Epithelial cell of prostate (primary cell): ENCODE results near the gene SLC38A6.
"Not testable (repeated sequence)": the region's sequence is repeated elsewhere in the genome, so short reads cannot be mapped to it uniquely, and the experiment has no call there.

ENCODE experiments used
- DNase-seq: peaks from one replicate; pipeline ENCODE4 v3.0.0-alpha.2; 2011; ENCODE audit warnings: low read depth, low spot score
- H3K27ac ChIP-seq: fragments of 450-650 bp; 2 replicates; pipeline ENCODE4 v1.5.1; 2017; ENCODE audit warnings: mild to moderate bottlenecking

Gene SLC38A6

GRCh38 chr14:61047021-61047420 is 66.0 kb downstream of the SLC38A6 start:
- no peak overlapping the region for H3K27ac ChIP-seq
- DNase-seq: no peak

- DNase-seq: no peak
- no peak overlapping the region for H3K27ac ChIP-seq
Measured at GRCh38 chr14:61048640-61049039, 67.6 kb downstream of the SLC38A6 start.

- no peak for DNase-seq
- H3K27ac ChIP-seq: no peak overlapping the region
Measured at GRCh38 chr14:61050417-61050816, 69.4 kb downstream of the SLC38A6 start.

- H3K27ac ChIP-seq: no peak overlapping the region
- DNase-seq: no peak
Measured at GRCh38 chr14:61051051-61051450, 70.0 kb downstream of the SLC38A6 start.

- no peak overlapping the region for H3K27ac ChIP-seq
- no peak for DNase-seq
Measured at GRCh38 chr14:61051621-61052020, 70.6 kb downstream of the SLC38A6 start.

- no peak overlapping the region for H3K27ac ChIP-seq
- DNase-seq: no peak
Measured at GRCh38 chr14:61063461-61063860, 82.4 kb downstream of the SLC38A6 start.

- H3K27ac ChIP-seq: no peak overlapping the region
- DNase-seq: no peak
Measured at GRCh38 chr14:61064210-61064609, 83.2 kb downstream of the SLC38A6 start.

DNA sequence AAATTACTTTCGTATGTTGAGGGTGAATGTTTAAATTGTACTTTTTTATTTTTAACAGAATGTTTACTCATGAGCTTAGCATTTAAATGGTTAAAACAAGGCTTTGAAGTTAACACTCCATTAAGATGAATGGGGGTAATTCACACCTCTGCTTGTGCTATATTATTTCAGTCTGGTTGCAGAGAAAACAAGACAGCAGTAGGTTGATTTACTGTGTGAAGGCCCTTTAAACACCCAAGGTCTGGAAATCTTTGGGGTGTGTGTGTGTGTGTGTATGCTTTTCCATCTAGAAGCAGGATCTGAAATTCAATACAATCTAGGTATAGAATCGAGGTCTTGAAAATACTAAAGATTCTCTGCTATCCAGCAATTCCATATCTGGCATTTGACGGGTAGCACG is 83.8 kb downstream of the SLC38A6 start:
- no peak overlapping the region for H3K27ac ChIP-seq
- DNase-seq: no peak

GRCh38 chr14:61065656-61066055 is 84.6 kb downstream of the SLC38A6 start:
- no peak overlapping the region for H3K27ac ChIP-seq

GRCh38 chr14:61072442-61072841 is 91.4 kb downstream of the SLC38A6 start:
- not testable (repeated sequence) for DNase-seq, H3K27ac ChIP-seq

More at GRCh38 chr14:61065656-61066055, 84.6 kb downstream of the SLC38A6 start:
- no peak for DNase-seq

GRCh38 chr14:61074852-61075251 is 93.8 kb downstream of the SLC38A6 start:
- no peak for DNase-seq
- no peak overlapping the region for H3K27ac ChIP-seq

DNA sequence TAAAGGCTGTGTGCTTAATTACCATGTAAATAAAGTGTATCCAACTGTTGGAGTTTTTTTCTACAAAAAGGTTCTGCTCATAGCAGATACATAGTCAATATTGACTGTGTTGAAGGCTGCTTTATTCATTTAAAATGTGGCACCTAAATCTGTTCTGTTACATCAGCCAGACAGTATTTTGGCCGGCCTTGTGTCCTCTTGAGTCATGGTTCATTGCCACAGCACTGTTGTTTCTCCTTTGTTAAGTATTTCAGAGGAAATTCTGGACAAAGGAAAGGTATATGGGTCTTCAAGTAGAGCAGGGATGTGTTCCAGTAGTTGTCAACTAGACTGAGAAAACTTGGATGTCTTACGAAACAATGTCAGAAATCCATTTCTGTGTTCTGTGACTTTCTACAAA is 95.5 kb downstream of the SLC38A6 start:
- no peak for DNase-seq
- peak overlapping the region; percentile 74 for H3K27ac ChIP-seq

- H3K27ac ChIP-seq: peak overlapping the region; percentile 74
- DNase-seq: no peak
Measured at GRCh38 chr14:61077437-61077836, 96.4 kb downstream of the SLC38A6 start.

- no peak for DNase-seq
- peak overlapping the region; percentile 74 for H3K27ac ChIP-seq
Measured at GRCh38 chr14:61077951-61078720, 97.1 kb downstream of the SLC38A6 start.

DNA sequence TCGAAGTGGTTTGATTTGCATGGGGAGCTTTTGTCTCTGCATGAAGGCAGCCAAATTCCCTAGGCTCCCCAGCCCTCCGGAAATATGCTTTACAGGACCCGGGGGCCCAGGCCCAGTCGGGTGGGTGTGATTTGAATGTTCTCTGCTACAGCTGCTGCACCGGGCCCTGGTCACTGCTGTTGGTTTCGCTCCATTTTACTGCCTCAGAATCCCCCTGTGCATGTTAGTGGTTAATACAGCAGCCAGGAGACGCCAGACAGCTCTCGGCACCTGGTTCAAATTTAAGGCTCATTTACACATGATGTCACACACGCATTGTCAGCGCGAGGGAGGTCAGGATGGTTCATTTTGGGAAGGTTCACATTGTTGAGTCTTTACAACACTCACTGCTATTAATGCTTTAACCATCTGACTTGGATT is 99.6 kb downstream of the SLC38A6 start:
- no peak overlapping the region for H3K27ac ChIP-seq
- DNase-seq: no peak

DNA sequence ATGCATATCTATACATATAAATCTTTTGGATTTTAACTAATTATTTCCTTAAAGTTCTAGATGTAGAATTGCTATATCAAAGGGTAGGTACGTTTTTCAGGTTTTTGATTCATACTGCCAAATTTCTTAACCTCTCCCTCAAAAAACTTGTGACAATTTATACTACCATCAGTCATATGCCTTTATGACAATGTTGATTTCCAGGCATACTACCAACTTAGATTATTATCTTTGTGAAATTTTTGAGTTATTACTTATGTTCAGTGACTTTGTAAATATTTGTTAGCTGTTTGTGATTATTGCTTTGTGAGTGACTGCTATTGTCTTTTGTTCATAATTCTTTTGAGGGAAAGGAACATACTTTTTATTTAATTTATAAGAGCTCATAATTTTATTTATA is 107.0 kb downstream of the SLC38A6 start:
- no peak overlapping the region for H3K27ac ChIP-seq
- no peak for DNase-seq

- H3K27ac ChIP-seq: no peak overlapping the region
- no peak for DNase-seq
Measured at GRCh38 chr14:61089126-61089750, 108.2 kb downstream of the SLC38A6 start.

- no peak for DNase-seq
Measured at GRCh38 chr14:61090432-61091216, 109.6 kb downstream of the SLC38A6 start.

DNA sequence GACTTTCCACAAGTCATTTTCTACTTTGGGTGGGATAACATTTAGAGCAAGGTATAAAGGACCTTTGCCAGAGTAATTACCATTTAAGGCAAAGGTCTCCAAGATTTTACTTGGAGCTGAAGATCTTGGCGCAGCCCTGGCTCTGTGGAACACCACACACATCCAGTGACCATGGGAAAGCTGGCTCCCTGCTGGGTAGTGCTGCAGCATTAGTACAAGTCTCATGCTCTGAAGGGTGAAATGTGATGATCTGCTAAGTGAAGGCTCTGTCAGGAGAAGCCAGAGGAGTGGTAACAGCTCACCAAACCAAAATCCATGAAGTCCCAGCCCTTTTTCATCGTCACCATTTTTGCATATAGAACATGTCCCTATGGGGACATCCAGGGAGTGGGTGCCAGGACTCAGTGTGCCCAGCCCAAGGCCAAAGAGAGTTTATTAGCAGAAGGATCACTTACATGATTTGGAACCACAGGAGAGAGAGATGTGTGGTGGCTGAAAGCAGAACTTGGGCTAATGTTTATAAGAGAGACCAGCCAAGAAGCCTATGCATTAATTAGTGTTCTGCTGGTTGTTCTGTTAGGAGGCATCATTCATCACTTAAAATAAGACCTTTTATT is 110.7 kb downstream of the SLC38A6 start:
- no peak for DNase-seq
- no peak overlapping the region for H3K27ac ChIP-seq

More at GRCh38 chr14:61090432-61091216, 109.6 kb downstream of the SLC38A6 start:
- H3K27ac ChIP-seq: no peak overlapping the region

GRCh38 chr14:61098096-61098495 is 117.1 kb downstream of the SLC38A6 start:
- DNase-seq, H3K27ac ChIP-seq: not testable (repeated sequence)

GRCh38 chr14:61098721-61099120 is 117.7 kb downstream of the SLC38A6 start:
- no peak overlapping the region for H3K27ac ChIP-seq
- no peak for DNase-seq
